Posterior cingulate gyrus (tissue), 11 donors: ENCODE measurements around the gene PADI6.

Experiments
- DNase-seq, 10 donors: peaks; one replicate each; pipeline versions ENCODE4 v3.0.0 to v3.0.0-alpha.2; 2020 to 2021; ENCODE audit warnings: mixed read lengths in 3 of 10
- intact Hi-C: fragments of 100-400 bp; cut with DNase I; formaldehyde crosslinking; loops from one replicate; pipeline ENCODE4 v1.15.1; 2023

PADI6 gene

DNA sequence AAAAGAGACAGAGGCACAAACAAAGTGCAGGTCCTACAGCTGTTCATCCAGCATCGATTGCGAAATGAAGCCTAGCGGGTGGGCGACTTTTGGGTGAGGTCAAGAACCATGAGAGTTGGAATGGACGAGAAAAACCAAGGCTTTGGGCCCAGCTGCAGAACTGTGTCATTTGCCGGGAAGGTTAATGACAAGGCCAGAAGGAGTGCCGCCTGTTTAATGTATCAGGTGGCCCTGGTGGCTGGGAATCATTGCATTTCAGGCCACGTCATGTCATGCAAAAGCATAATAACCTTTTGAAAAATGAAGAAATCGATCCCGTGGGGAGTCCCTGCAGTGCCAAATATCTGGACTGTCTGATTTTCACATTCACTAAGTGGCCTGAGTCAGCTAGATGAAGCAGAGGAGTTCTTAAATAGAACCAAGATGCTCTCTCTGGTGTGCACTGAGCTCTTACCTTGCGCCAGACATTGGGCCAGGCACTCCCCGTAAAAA lies 75.6 kb downstream of the PADI6 start:
- intact Hi-C loops, result no loop called here
- DNase-seq, result peak in 1 of 10 donors; percentile 39
